ENCODE results near the gene UQCR11.

Gene UQCR11

DNA sequence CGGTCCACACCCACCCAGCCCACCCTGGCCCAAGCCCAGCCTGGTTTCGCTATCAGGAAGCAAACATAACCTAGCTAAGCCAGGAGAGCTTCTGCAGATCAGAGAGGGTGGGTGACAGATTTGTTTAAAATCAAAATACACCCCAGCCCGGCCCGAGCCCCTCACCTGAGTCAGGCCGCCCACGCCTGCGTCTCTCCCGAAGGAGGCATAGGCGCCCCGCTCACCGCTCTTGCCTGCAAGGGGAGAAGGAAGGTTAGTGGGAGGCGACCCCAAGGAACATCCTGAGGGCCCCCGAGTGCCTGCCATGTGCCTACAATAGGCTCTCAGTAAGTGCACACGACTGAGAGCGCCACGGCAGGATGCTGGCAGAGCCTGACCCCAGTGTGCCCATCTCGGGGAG is 21.9 kb upstream of the UQCR11 start:
- no peak for TF ChIP-seq GATA2 (IDR thresholded peaks at IDR 0.05; ENCODE audit: low read depth, low read length)

DNA sequence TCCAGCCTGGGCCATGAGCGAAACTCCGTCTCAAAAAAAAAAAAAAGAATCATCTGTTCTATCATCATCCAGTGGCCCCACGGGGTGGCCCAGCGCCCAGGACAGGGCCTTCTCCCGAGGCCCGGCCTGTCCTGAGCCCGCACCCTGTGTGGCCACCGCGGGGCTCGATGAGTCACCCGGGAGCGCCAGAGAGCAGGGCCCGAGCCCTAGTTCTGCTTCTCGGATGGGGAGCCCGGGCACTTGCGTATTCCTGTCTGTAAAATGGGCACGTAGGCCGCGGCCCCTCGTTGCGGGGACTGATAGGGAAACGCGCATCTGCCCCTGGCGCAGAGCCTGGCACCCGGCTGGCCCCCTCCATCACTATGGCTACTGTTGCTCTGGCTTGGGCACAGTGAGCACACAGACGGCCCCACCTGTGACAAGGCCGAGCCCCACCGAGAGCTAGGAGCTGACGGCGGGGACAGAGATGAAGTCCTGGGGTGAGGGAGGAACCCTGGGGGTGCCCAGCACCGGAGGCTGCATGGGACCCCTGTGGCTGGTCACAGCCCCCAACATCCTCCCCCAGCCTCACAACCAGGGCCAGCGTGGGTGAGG is 21.3 kb upstream of the UQCR11 start:
- TF ChIP-seq GATA2 (IDR thresholded peaks at IDR 0.05; ENCODE audit: low read depth, low read length) (no peak), GATA3 (IDR thresholded peaks at IDR 0.05; ENCODE audit: low read depth, low read length) (no peak)

DNA sequence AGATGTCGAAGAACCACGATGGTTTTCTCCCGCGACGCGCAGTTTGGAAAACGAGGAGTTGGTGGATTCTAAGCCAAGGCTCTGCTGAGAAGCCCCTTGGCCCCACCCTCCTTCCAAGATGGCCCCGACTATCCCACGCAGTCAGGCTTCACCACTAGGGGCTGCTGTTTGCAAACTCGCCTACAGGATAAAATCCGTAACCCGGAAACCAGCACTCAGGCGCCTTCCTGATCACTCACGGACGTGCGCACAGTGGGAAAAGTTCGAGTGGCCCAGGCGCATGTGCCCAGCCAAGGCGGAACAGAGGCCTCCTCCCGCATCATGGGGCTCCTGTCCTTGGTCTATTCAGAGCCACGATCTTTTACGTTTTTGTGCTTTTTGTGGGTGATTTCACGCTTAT is 19.2 kb upstream of the UQCR11 start:
- no peak for TF ChIP-seq GATA3 (IDR thresholded peaks at IDR 0.05; ENCODE audit: low read depth, low read length)
- TF ChIP-seq GATA2 (IDR thresholded peaks at IDR 0.05; ENCODE audit: low read depth, low read length): no peak

- TF ChIP-seq GATA2 (IDR thresholded peaks at IDR 0.05; ENCODE audit: low read depth, low read length) (no peak), GATA3 (IDR thresholded peaks at IDR 0.05; ENCODE audit: low read depth, low read length) (no peak)
Measured at GRCh38 chr19:1622541-1622940, 17.3 kb upstream of the UQCR11 start.

GRCh38 chr19:1622007-1622406 is 16.7 kb upstream of the UQCR11 start:
- no peak for TF ChIP-seq GATA3 (IDR thresholded peaks at IDR 0.05; ENCODE audit: low read depth, low read length)
- no peak for TF ChIP-seq GATA2 (IDR thresholded peaks at IDR 0.05; ENCODE audit: low read depth, low read length)

DNA sequence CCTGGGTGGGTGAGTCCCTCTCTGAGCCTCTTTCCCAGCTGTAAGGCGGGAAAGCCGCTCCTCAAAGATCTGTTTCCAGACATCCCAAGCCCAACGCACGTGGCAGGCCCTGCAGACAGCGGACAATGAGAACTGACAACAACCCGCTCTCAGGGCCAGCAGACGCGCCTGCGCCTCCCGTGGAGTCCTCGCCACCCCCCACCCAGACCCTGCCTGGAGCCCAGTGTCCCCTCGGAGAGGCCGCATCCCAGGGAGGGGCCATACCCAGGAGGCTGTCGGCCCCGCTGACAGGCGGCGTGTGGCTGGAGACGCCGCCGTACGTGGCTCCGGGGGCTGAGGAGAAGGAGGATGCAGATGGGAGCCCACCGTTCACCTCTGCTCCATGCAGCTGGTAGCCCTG is 16.3 kb upstream of the UQCR11 start:
- TF ChIP-seq GATA2 (IDR thresholded peaks at IDR 0.05; ENCODE audit: low read depth, low read length) (no peak), GATA3 (IDR thresholded peaks at IDR 0.05; ENCODE audit: low read depth, low read length) (no peak)

DNA sequence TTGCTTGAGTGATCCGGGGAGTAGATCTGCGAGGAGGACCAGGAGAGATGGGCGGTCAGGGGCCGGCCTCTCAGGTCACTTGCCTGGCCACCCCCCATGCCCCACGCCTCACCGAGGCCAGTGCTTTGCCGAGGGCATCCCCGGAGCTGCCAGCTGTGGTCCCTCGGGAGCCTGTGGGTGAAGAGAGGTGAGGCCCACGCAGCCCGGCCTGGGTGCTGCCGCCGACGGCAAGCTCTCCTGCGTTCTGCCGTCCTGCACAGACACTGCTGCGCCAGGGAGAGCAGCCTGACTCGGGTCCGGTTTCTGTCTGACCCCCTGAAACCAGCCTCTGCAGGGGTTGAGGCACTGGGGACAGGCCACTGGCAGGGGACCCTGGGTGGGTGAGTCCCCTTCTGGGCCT is 15.8 kb upstream of the UQCR11 start:
- TF ChIP-seq GATA3 (IDR thresholded peaks at IDR 0.05; ENCODE audit: low read depth, low read length) (no peak), GATA2 (IDR thresholded peaks at IDR 0.05; ENCODE audit: low read depth, low read length) (no peak)

- TF ChIP-seq GATA2 (IDR thresholded peaks at IDR 0.05; ENCODE audit: low read depth, low read length) (no peak), GATA3 (IDR thresholded peaks at IDR 0.05; ENCODE audit: low read depth, low read length) (no peak)
Measured at GRCh38 chr19:1620502-1620901, 15.2 kb upstream of the UQCR11 start.

DNA sequence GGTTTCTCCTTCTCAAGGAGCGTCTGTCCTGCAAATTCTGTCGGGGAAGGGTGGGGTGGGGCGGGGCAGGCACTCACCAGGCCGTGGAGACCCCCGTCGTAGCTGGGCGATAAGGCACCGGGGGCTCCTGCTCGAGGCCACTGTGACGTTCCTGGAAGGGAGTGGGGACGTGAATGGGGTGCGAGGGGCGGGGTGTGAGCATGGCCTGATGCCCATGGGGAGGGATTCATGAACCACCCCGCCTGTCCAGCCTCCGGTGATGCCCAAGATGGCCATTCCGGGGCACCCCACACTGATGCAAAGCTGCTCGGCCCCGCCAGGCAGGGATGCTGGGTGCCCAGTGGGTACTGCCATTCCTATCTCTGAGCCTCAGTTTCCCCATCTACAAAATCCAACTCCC is 14.4 kb upstream of the UQCR11 start:
- TF ChIP-seq GATA2 (IDR thresholded peaks at IDR 0.05; ENCODE audit: low read depth, low read length): no peak

DNA sequence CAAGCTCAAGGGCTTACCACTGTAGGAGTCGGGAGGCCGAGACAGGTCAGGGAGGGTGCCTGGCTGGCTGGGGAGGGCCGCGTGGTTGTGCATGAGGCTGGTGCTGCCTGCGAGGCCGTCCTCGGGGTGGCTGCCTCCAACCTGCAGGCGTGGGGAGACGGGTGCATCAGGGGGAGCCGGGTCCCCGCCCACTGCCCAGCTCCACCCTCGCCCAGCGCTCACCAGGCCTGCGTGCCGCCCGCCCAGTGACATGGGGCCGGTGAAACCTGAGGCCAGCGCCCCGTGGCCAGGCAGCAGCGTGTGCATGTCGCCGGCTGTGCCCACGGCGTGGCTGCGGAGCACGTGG is 13.8 kb upstream of the UQCR11 start:
- TF ChIP-seq GATA3 (IDR thresholded peaks at IDR 0.05; ENCODE audit: low read depth, low read length) (no peak), GATA2 (IDR thresholded peaks at IDR 0.05; ENCODE audit: low read depth, low read length) (no peak)

DNA sequence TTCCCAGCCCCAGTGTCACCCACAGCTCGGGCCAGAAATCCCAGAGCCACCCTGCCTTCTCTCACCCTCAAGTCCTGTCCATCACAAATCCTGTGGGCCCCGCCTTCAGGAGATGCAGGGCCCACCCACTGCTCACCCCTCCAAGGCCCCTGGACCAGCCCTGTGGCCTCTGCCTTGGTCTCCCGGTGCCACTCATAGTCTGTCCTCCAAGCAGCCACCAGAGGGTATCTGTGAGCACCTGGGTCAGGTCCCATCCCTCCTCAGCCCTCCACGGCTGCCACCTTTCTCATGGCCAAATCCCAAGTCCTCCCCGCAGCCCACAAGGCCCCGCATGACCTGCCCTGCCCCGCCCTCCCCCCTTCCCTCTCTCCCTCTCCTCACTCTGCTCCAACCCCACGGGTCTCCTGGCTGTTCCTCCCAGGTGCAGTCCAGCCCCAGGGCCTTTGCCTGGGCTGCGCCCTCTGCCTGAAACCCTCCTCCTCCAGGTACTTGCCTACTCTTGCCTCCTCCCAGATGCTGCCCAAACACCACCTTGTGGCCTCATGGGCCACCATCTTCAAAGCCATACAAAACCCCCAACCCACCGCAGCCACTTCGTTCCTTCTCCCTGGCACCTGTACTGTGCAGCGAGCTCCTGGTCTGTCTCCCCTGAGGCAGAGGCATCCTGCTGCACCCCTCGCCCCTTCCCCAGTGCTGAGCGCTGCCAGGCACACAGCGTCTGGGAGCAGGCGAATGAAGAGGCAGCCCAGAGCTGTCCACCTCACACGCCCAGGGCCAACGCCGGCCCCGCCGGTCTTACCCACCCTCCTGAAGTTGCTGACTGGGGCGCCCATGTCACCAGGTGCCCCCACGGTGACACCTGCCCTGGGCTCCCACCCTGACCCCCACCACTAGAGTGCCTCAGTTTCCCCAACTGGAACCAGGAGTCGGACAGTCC is 13.2 kb upstream of the UQCR11 start:
- TF ChIP-seq GATA3 (IDR thresholded peaks at IDR 0.05; ENCODE audit: low read depth, low read length): no peak
- TF ChIP-seq GATA2 (IDR thresholded peaks at IDR 0.05; ENCODE audit: low read depth, low read length): no peak

DNA sequence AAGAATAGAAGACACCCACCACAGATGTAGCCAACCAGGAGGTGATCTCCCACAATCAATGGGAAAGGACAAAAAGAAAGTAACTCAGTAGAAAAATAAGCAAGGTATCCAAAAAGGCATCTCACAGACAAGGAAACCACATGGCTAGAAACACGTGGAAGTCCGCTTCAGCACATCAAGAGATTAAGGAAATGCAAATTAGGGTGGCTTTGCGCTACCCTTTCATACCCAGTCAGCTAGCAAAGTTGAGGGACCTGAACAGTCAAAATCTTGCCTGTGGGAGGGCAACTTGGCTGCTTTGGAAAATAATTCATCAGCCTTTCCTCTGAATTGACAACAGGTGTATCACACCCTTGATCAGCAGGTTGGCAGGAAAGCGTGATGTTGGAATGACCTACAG is 11.6 kb upstream of the UQCR11 start:
- TF ChIP-seq GATA2 (IDR thresholded peaks at IDR 0.05; ENCODE audit: low read depth, low read length) (no peak), GATA3 (IDR thresholded peaks at IDR 0.05; ENCODE audit: low read depth, low read length) (no peak)

DNA sequence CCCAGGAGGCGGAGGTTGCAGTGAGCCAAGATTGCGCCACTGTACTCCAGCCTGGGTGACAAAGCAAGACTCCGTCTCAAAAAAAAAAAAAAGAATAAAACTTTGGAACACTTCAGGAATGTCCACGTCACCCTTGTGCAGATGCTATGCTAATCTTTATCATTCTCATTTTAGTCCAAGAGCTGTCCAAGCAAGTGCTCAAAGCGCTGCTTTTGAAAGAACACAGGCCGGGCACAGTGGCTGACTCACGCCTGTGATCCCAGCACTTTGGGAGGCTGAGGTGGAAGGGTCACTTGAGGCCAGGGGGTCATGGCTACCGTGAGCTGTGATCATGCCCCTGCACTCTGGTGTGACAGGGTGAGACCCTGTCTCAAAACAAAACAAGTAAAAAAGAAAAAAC is 11.1 kb upstream of the UQCR11 start:
- no peak for TF ChIP-seq GATA3 (IDR thresholded peaks at IDR 0.05; ENCODE audit: low read depth, low read length)
- no peak for TF ChIP-seq GATA2 (IDR thresholded peaks at IDR 0.05; ENCODE audit: low read depth, low read length)

DNA sequence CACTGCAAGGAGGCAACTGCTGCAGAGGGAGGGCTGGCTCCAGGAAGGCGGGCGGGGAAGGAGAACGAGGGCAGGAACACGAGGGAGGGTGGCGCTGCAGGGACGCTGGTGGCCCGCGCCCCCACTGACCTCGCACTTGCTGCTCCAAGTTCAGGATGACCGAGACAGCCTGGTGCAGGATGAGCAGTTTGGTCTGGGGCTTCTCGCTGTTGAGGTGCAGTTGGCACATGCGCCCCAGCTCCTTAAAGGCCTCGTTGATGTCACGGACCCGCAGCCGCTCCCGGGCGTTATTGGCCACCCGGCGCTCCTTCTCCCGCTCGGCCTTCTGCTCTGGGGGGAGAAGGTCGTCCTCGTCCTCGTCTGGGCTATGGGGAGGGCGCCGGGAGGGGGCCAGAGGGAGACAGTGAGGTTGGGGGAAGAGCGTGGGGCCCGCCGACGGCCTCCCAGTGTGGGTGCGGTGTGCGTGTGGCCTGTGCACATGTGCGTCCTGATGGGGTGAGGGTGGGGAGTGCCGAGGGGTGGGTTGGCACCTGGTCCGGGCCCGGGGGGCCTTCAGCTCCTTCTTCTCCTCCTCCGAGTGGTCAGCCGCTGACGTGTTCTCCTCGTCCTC is 10.0 kb upstream of the UQCR11 start:
- no peak for TF ChIP-seq GATA2 (IDR thresholded peaks at IDR 0.05; ENCODE audit: low read depth, low read length)
- TF ChIP-seq GATA3 (IDR thresholded peaks at IDR 0.05; ENCODE audit: low read depth, low read length): no peak
